Mesothelial cell of epicardium (in vitro differentiated cells): ENCODE data around the gene CTBP2. TPM values are rescaled to one million over a fixed set of nuclear protein-coding genes. Genes with fewer than 3 reads are reported as not detected.
A peak's percentile ranks its signal among the peaks of the same experiment; 100 is the strongest.

Experiments used
- DNase-seq, 2 experiments: peaks; one replicate each; pipeline ENCODE4 v3.0.0; 2021; ENCODE audit warnings: low spot score in 2 of 2; ENCODE audit not compliant: unreplicated experiment in 2 of 2
- H3K27ac Mint-ChIP-seq: 2 replicates; pipeline ENCODE4 v1.8.0; 2021; ENCODE audit warnings: mixed read lengths
- H3K27me3 Mint-ChIP-seq: 2 replicates; pipeline ENCODE4 v1.8.0; 2021; ENCODE audit warnings: low read depth, mixed read lengths
- H3K36me3 Mint-ChIP-seq: 2 replicates; pipeline ENCODE4 v1.8.0; 2021; ENCODE audit warnings: mixed read lengths
- H3K4me1 Mint-ChIP-seq: 2 replicates; pipeline ENCODE4 v1.8.0; 2021; ENCODE audit warnings: mixed read lengths
- H3K4me3 Mint-ChIP-seq: 2 replicates; pipeline ENCODE4 v1.8.0; 2021; ENCODE audit warnings: mild to moderate bottlenecking, moderate library complexity, mixed read lengths
- H3K9me3 Mint-ChIP-seq: 2 replicates; pipeline ENCODE4 v1.8.0; 2021; ENCODE audit warnings: mixed read lengths
- total RNA-seq: library from RNA; stranded (reverse); gene quantifications from 3 replicates; pipeline ENCODE4 v1.2.1, GENCODE V29; 2021
- TF ChIP-seq, protein P1 (sequence below): fragments of 200-600 bp; sonication (generic); IDR thresholded peaks from one replicate; pipeline ENCODE4 v1.5.0; 2021; ENCODE audit warnings: antibody characterized with exemption; ENCODE audit not compliant: unreplicated experiment

Gene CTBP2
- total RNA-seq, 1 donor from 2014 or later, result 122 TPM

DNA sequence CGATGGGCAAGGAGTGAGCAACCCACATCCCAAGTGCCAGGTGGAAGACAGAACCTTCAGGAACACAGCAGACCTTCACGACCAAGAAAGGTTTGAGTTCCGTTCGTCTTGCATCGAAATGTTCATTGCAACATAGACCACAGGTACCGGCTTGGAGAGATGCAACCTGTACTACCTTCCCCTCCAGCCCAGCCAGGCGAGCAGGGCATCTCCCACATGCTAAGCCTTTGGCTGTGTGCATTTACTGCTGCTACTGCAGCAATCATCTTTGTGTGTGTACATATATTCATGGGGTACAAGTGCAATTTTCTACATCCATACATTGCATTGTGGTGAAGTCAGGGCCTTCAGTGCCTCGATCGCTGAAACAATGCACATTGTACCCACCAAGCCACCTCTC, 58.8 kb downstream of the CTBP2 start:
- peaks cover 17% of the 10 kb centered on the region for H3K36me3 Mint-ChIP-seq
- DNase-seq, result no peak
- no peak overlapping the region for H3K4me3 Mint-ChIP-seq
- H3K4me1 Mint-ChIP-seq, result peaks cover 30% of the 10 kb centered on the region
- no peaks in the 10 kb centered on the region for H3K27me3 Mint-ChIP-seq
- no peak overlapping the region for H3K27ac Mint-ChIP-seq
- H3K9me3 Mint-ChIP-seq, result no peaks in the 10 kb centered on the region
- TF ChIP-seq, protein P1, sequence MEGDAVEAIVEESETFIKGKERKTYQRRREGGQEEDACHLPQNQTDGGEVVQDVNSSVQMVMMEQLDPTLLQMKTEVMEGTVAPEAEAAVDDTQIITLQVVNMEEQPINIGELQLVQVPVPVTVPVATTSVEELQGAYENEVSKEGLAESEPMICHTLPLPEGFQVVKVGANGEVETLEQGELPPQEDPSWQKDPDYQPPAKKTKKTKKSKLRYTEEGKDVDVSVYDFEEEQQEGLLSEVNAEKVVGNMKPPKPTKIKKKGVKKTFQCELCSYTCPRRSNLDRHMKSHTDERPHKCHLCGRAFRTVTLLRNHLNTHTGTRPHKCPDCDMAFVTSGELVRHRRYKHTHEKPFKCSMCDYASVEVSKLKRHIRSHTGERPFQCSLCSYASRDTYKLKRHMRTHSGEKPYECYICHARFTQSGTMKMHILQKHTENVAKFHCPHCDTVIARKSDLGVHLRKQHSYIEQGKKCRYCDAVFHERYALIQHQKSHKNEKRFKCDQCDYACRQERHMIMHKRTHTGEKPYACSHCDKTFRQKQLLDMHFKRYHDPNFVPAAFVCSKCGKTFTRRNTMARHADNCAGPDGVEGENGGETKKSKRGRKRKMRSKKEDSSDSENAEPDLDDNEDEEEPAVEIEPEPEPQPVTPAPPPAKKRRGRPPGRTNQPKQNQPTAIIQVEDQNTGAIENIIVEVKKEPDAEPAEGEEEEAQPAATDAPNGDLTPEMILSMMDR, result no peak

DNA sequence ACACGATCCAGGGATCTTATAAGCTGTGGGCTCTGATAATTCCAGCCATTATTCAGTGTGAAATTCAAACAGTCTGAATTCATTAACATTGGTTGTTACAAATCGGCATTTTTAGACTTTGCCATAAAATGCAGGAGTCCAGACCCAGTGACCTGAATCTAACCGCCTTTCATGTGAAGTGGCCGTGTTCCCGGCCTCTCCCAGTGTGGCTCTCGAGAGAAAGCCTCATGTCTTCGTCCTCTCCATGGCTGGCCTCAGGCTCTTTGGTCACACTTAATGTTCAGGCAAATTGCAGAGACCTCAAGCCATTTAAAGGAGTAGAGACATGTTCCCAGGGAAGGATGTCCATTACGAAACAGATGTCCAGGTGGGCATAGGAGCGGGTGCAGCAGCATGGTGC, 59.3 kb downstream of the CTBP2 start:
- no peak for DNase-seq
- TF ChIP-seq, protein P1, result no peak
- Mint-ChIP-seq H3K27me3 (no peaks in the 10 kb centered on the region), H3K27ac (no peak overlapping the region), H3K4me3 (no peak overlapping the region), H3K4me1 (peaks cover 35% of the 10 kb centered on the region), H3K9me3 (no peaks in the 10 kb centered on the region), H3K36me3 (peaks cover 14% of the 10 kb centered on the region)

DNA sequence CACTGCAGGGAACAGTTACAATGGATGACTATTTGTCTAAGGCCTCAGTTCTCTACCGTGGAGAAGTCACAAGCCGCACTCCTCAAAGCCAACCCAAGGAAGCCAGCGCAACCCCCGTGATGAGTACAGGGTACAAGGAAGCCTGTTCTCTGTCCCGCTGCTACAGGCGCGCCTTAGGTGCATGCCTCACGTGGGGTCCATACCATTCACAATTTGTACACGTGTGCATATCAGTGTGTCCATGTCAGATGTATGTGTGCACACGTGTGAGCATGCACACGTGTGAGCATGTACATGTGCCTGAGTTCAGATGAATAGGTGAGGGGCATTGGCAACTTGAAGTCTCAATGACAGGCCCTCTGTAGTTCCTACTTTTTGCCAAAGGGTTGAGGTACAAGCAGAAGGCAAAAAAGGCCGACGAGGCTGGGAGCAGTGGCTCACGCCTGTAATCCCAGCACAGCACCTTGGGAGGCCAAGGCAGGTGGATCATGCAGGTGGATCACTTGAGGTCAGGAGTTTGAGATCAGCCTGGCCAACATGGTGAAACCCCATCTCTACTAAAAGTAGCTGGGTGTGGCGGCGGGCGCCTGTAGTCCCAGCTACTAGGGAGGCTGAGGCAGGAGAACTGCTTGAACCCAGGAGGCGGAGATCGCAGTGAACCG, 62.8 kb downstream of the CTBP2 start:
- Mint-ChIP-seq H3K27ac (no peak overlapping the region), H3K27me3 (no peaks in the 10 kb centered on the region), H3K9me3 (no peaks in the 10 kb centered on the region), H3K4me1 (peaks cover 58% of the 10 kb centered on the region), H3K36me3 (peaks cover 11% of the 10 kb centered on the region), H3K4me3 (no peak overlapping the region)
- TF ChIP-seq, protein P1, result no peak
- DNase-seq, result no peak

DNA sequence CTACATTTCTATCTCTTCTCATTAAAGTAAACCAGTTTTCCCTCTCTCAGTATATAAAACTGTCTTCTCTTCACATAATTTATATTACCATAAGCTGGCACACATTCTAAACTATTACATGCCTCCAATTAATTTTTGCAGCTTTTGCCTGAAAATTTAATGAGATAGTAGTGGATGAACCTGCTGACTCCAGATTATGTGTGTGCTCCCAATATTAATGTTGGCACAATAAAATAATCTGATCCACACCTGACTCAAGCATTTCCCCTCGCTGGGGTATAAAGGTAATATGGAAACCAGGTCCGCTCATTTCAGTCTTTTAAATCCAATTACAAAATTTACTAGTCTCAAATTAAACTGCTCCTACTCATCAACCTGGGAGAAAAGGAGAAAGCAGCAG, 63.4 kb downstream of the CTBP2 start:
- TF ChIP-seq, protein P1, result no peak
- Mint-ChIP-seq H3K9me3 (no peaks in the 10 kb centered on the region), H3K27ac (peak overlapping the region; percentile 58), H3K4me1 (peaks cover 55% of the 10 kb centered on the region), H3K36me3 (peaks cover 10% of the 10 kb centered on the region), H3K27me3 (no peaks in the 10 kb centered on the region), H3K4me3 (no peak overlapping the region)
- DNase-seq, result no peak

DNA sequence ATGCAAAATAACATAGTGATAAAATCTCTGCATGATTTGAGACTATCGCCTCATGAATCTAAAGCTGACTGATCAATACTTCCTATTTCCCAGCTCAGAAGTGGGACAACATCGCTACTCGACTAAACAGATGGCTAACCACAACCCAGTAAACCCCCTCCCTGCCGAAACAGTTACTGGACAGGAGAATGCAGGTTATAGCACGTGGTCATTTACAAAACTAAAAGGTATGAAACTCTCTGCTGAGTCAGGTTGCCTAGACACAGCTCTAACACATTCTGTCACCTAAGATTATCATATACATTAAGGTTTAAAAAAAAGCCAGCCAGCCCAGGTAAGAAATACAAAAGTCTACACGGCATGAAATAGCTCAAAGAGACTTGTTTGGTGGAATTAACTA, 64.0 kb downstream of the CTBP2 start:
- H3K36me3 Mint-ChIP-seq, result peaks cover 6% of the 10 kb centered on the region
- H3K4me3 Mint-ChIP-seq, result no peak overlapping the region
- peaks cover 53% of the 10 kb centered on the region for H3K4me1 Mint-ChIP-seq

More for the DNA sequence above, 64.0 kb downstream of the CTBP2 start:
- TF ChIP-seq, protein P1, result no peak
- Mint-ChIP-seq H3K27ac (peak overlapping the region; percentile 79), H3K27me3 (no peaks in the 10 kb centered on the region), H3K9me3 (no peaks in the 10 kb centered on the region)
- DNase-seq, result no peak
